NCI-H128 (cell line): Measurements from ENCODE around the gene ITGA4.
"Not testable (repeated sequence)": the region's sequence is repeated elsewhere in the genome, so short reads cannot be mapped to it uniquely, and the experiment has no call there.

Experiments used
- DNase-seq: peaks from one replicate; lab custom pipeline; 2025; ENCODE audit not compliant: unreplicated experiment; lab: John Stamatoyannopoulos, UW

Gene ITGA4

DNA sequence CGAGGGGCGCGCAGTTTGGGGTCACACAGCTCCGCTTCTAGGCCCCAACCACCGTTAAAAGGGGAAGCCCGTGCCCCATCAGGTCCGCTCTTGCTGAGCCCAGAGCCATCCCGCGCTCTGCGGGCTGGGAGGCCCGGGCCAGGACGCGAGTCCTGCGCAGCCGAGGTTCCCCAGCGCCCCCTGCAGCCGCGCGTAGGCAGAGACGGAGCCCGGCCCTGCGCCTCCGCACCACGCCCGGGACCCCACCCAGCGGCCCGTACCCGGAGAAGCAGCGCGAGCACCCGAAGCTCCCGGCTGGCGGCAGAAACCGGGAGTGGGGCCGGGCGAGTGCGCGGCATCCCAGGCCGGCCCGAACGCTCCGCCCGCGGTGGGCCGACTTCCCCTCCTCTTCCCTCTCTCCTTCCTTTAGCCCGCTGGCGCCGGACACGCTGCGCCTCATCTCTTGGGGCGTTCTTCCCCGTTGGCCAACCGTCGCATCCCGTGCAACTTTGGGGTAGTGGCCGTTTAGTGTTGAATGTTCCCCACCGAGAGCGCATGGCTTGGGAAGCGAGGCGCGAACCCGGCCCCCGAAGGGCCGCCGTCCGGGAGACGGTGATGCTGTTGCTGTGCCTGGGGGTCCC lies at the start of gene ITGA4:
Gene ITGA4, plus strand, starts transcription at position 266 of the 620 bp plus-strand sequence. Its CDS starts 269 bp downstream, at position 535.
- no peak for DNase-seq

DNA sequence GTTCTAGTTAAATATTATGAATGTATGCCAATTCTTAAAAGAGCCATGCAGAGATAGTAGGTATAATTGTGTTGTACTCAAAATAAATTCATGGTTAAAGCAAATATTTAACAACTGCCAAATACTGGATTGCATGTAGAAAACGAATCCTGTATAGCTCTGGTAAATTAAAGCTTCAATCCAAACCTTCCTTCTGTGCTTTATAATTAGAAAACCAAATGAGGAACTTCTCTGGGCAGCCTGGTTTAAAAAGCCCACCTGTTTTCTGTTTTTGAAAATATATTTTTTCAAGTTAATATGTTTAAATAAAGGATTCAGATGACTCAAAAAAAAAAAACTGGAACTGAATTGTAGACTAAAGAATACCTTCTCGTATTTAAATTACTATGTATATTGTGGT lies 48.3 kb upstream of the ITGA4 start:
- no peak for DNase-seq

DNA sequence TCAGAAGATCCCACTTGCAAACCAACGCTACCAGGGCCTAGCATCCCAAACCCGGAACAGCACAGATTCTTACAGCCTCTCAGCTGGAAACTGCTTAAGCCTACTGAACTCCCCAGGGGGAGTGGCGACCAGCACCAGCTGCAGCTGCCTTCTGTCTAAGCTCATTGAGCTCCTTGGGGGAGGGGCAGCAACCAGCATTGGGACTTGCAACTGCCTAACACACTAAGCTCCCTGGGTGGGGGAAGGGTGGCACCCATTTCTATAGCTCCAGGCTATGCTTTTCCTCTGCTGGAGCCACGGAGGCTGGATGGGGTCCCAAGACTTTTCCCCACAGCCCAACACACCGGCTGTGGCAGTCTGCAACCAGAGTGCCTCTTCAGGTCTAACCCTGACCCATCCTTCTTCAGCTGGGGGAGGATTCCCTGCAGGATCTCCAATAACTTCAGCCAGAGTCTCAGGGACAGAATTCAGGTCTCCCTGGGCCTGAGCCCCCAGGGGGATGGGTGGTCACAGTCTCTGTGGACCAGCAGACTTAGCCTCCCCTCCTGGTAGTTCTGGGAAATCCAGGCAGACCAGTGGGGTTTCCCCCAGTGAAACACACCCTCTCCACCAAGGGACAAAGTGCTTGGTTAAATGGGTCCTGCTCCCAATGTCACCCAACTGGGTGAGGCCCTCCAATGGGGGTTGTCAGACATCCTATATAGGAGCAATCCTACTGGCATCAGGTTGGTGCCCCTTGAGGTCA lies 45.9 kb upstream of the ITGA4 start:
- no peak for DNase-seq

DNA sequence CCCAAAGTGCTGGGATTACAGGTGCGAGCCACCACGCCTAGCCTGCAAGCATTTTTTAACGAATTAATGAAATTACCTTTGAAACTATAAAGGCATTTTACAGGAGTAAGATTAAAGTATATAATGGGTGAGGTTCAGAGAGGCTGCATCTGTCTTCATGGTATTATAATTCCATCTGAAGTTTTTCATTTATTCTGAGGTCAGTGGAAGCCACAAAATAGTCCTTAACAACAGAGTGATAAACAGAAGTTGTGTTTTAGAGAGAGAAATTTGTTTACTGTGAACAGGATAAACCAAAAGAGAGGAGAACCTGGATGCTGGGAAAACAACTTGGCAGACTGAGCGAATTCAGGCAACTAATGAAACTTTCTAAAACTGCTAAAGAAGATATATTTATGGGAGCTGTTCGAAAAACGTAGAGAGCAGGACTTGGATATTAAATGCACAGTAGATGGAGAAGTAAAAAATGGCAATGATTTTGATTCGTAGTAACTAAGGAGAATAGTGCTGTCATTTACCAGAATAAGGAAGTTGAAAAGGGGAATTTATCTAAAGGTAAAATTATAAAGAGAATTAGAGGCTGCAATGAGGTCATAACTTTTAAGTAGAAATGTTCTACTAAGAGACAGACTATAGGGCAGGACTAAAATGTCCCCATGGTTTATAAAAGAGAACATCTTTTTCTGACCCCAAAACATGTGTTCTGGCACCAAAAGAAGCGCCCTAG lies 37.9 kb upstream of the ITGA4 start:
- DNase-seq, result no peak

DNA sequence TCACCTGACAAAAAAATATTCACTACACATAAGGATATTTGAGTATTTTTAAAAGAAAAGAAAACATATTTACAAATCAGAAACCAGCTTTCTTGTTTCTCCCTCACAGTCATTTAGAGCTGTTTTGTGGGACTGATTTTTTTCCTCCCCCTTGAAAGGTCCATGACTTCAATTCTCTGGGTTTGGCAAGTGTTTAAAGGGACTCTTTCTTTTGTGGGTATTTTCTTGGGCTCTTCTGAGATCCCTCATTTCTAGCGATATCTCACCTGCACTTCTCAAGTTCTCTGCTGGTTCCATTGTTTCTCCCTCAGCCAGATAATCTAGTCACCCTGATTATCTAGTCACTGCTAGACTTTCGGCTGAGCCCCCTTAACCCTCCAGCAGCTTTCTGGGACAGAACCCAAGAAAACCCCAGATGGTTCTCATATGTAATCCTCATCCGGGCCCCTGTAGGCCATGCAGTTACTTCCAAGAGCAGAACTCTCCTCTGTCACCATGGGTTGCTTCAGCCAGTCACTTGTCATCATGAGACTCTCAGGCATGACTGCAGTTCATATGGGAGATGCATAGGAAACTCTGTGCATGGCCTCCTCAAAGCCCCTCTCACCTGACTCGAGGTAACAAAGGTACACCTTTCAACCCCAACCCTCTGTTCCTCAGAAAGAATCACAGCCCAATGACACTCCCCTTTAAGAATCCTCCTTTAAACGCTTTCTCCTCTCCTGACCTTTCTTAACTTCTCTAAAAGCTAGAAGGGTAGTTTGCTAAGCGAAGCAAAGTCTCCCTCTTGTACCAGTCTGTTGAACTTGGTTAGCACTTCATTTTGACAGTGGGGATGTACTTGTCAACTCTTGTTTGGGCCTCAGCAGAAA lies 36.7 kb upstream of the ITGA4 start:
- no peak for DNase-seq

DNA sequence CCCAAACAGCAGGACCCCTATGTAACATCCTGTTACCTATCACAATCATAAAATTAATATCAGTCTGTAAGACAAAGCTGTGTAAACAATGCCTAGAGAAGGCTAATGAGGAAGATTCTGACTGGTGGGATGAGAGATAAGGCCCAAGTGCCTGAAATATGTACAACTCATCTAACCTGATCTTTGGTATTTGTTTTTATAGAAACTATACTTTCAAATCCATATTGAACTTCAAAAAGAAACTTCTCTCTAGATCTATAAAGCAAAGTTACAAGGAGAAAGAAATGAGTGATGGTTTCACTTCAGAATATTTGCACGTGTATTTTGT lies 36.1 kb upstream of the ITGA4 start:
- DNase-seq, result no peak

DNA sequence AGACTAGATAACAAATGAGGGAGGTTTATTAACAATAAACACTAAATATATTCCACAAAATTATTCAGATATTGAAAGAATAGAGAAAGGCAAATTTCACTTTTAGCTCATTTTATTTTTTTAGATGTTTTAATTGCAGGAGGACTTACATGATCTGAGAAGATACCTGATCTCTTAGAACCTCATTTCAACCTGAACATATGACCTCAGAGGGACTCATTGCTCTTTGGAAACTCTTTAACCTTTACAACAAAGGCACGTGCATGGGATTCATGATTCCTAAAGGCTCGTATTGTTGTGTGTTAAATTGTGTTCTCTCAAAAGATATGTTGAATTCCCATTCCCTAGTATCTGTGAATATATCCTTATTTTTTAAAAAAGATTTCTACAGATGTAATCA lies 35.7 kb upstream of the ITGA4 start:
- DNase-seq, result no peak

DNA sequence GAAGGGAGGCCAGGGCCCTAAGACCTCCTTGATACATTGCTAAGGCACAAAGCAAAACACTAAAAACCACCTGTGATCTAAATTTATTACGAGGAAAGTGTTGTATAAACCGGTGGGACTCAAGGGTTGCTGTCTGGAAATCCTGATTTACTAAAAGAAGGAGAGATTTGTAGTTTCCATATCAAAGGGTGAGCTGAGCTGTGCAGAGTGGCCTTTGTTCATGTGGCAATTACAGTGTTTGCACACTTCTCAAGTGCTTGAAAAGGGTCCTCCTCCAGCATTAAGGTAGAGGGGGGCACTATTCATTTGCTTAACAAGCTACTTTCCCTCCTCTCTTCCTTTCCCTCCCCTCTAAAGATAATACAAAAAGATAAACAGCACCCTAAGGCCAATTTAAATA lies 30.5 kb upstream of the ITGA4 start:
- DNase-seq, result peak; percentile 40

DNA sequence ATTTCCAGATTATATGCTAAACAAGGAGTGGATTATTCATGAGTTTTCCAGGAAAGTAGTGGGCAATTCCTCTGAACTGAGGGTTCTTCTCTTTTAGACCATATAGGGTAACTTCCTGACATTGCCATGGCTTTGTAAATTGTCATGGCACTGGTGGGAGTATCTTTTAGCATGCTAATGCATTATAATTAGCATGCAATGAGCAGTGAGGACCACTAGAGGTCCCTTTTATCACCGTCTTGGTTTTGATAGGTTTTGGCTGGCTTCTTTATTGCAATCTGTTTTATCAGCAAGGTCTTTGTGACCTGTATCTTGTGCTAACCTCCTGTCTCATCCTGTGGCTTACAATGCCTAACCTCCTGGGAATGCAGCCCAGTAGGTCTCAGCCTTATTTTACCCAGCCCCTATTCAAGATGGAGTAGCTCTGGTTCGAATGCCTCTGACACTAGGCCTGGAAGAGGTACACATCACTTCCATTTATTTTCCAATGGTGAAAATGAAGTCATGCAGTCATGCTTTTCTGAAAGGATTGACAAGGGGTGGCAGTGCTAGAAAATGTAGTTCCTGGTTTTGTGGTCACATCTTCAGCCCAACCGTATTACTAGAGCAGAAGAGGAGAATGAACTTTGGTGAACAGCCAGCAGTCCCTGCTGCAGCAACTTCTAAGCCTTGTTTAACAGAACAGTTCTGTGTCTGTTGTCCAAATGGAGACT lies 26.6 kb upstream of the ITGA4 start:
- no peak for DNase-seq

DNA sequence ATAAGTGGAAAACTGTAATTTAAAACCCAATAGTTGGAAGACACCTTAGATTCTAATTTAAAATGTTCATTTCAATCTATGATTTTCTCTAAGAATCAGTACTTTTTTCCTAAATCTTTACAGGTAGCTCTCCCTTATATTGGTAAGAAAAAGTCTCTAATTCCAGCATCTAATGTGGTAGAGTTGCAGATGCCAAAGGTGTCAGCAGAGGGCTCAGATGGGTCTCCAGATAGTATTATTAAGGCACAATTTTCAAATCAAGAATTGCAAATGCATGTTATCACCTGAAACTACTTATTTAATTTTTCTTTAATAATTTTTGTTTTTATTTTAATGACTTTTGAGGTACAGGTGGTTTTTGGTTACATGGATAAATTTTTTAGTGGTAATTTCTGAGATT lies 25.5 kb upstream of the ITGA4 start:
- no peak for DNase-seq

DNA sequence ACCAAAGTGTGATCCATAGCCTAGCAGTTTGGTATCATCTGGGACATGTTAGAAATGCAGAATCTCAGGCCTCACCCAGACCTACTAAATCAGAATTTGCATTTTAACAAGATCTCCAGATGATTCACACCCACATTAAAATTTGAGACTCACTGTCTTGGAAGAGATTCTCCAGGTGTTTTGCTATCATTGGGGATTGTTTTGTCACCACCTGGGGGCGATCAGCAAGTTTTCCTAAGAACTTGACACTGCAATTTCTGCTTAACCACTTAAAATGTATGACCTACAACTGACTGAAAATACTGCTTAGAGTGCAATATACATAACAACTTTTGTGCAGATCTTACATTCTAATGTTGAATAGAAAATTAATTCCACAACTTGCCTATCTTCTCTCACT lies 18.9 kb upstream of the ITGA4 start:
- DNase-seq, result no peak

DNA sequence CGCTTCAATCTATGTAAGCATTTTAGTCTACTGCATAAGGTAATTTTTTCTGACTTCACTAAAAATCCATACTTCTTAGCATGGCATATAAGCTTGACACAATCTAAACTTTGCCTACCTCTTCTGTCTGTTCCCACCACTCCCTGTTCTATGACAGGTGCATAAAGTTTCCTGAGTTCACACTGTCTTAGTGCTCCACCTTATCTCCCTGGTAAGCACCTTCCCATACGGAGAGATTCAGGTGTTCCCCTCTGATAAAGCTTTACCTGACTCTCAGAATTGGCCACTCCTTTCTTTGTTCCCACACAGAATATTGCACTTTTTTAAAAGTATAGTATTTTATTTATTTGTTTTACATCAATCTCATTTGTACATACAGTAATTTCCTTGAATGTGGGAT lies 16.8 kb upstream of the ITGA4 start:
- DNase-seq, result no peak

DNA sequence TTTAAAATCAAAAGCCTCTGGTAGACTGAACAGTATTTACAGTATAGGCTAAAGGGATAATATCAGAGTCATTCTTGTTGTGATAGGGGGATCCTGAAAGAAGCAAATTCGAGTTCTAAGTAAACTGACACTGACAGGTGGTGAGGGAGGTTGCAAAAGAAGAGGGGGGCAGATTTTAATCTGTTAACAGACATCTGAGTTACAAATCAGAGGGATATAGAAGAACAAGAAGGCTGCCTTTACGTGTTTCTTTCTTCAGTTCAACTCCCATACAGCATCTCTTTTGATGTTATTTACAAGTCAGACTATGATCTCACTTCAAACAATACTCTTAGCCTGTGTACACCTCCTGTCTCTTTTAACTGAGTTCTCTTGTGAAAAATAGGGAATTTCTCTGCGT lies 16.3 kb upstream of the ITGA4 start:
- DNase-seq, result no peak

DNA sequence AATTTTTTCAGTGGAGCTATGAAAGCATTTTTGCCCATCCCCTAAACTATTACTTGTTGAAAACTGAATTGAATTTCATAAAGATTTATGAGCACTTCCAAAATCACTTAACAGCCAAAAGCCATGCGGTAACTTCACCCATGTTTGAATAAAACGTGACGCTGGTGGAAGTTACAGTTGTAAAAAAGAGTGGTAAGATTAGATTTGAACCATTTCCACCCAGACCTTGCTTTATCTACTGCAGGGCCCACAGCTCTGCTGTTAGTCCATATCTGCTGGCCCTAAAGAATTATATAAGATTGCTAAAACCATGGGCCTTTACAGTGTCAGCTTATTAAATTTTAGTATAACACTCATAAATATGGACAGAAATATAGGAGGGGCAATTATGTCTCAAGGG lies 15.5 kb upstream of the ITGA4 start:
- DNase-seq, result no peak

DNA sequence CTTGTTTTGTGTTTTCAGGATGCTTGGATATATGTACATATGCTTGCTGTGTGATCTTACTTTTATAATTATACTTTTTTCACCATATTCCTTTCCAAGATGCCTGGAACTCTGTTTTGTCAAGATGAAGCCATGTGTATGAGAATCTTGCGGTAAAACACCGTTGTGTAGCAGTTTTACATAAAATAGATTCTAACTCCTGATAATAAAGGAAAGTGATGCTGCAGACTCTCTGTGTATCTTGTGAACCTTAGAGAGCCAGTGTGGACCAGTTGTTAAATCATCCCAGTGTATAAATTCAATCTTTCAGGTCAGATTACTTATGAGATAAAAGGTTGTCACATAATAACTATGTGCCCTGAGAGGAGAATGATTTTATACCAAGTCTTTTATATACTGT lies 12.5 kb upstream of the ITGA4 start:
- no peak for DNase-seq

DNA sequence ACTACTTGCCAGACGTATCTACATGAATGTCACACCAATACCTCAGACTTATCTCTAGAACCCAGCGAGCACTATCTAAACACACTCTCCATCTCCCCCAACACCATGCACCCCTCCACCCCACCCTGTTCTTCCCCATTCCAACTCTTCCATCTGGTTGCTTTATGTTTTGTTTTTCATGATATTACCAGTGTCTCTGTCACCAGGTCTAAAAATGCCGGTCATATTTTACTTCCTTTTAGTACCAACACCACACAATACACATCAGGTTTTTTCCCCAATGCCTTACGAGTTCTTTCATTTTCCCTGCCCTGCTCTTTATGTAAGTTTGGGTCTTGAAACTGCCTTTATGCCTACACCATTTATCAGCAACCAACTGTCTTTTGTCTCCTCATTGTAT lies 10.2 kb upstream of the ITGA4 start:
- no peak for DNase-seq

DNA sequence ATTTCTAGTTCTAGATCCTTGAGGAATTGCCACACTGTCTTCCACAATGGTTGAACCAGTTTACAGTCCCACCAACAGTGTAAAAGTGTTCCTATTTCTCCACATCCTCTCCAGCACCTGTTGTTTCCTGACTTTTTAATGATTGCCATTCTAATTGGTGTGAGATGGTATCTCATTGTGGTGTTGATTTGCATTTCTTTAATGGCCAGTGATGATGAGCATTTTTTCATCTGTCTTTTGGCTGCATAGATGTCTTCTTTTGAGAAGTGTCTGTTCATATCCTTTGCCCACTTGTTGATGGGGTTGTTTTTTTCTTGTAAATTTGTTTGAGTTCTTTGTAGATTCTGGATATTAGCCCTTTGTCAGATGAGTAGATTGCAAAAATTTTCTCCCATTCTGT lies 7.9 kb upstream of the ITGA4 start:
- DNase-seq, result not testable (repeated sequence)

DNA sequence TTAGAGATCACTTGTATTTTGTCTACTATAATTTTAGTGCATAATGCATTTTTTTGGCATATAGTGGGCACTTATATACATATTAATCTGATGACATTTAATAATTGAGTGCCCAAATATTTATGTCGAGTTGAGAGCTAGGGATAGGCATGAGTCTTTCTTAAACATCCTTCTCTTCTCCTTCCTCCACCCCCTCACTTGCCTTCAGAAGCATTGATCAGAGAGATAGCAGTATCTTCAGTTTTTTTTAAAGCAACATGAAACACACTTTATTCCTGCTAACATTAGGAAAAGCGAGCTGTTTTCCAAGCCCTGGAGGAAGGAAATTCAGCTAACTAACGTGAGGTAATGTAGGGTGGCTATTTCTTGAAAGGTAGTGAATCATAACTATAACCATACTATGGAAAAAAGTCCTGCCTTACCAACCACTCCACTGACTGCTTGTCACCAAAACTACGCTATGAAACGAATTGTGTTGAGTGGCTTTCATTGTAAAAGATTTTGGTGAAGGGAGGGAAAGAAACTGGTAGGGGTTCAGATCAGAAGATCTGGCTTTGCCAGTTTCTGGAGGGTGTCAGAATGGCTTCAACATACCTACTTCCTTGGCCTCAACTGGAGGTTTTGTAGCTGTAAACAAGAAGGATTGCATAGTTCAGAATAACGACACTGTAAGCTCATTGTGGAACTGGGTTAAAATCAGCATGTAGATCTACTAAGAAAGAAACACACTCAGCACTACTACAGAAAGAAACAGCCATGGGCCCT lies 2.3 kb upstream of the ITGA4 start:
- DNase-seq, result no peak

DNA sequence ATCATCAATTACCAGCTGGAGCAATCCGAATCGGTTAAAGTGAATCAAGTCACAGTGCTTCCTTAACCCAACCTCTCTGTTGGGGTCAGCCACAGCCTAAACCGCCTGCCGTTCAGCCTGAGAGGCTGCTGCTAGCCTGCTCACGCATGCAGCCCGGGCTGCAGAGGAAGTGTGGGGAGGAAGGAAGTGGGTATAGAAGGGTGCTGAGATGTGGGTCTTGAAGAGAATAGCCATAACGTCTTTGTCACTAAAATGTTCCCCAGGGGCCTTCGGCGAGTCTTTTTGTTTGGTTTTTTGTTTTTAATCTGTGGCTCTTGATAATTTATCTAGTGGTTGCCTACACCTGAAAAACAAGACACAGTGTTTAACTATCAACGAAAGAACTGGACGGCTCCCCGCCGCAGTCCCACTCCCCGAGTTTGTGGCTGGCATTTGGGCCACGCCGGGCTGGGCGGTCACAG lies 496 bp upstream of the ITGA4 start:
- no peak for DNase-seq
